GM12891 (cell line): ENCODE results near the gene ELOA2.
"Not testable (repeated sequence)": the region's sequence is repeated elsewhere in the genome, so short reads cannot be mapped to it uniquely, and the experiment has no call there.

Experiments used
- POLR2A ChIP-seq: IDR thresholded peaks from 2 replicates; pipeline ENCODE4 v1.6.1; 2011; ENCODE audit warnings: low read depth, low read length, control low read depth
- POLR2AphosphoS5 ChIP-seq: IDR thresholded peaks from 2 replicates; pipeline ENCODE4 v1.6.1; 2011; ENCODE audit warnings: low read depth, low read length, control low read depth

DNA sequence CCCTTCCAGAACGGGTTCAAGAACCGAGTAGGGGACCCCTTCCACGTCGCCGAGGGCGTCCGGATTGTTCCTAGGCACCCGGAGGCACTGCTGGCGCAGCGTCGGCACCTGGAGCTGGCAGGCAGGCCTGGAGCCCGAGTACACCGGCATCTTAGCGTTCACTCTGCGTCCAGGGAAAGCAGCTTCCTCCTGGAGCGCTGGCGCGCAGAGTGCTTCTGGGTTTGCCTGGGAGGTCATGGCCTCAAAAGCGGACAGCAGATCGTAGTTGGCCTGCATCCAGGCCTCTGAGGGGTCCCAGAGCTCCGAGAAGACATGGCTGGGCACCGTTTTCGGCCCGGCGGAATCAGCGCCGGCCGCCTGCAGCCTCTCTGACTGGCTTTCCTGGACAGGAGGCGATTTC lies 12.6 kb downstream of the ELOA2 start:
- TF ChIP-seq POLR2AphosphoS5, POLR2A: not testable (repeated sequence)
